ENCODE results near the gene CELF2. TPM values are rescaled to one million over a fixed set of nuclear protein-coding genes. Genes with fewer than 3 reads are reported as not detected.

The CELF2 gene
- total and polyA plus RNA-seq, 9 of the 15 experiments (the other 6 are each of a cell fraction or from before 2014, with no cell fraction given): 4.0 to 20.3 (median 11.1) TPM

- Histone ChIP-seq H3K4me1 (replicated peaks in 1 of 2; ENCODE audit: control insufficient read depth in 2 of 2, insufficient read depth in 2 of 2, low read length in 2 of 2) (no peaks in the 10 kb centered on the region), H3K36me3 (ENCODE audit: control insufficient read depth, insufficient read depth, low read length) (no peaks in the 10 kb centered on the region), H3K27me3 (ENCODE audit: control insufficient read depth in 2 of 2, insufficient read depth in 2 of 2, low read length in 2 of 2) (peaks cover 9 to 16% of the 10 kb centered on the region in 2 experiments; a peak in 4 of 5 replicates), H3K9ac (ENCODE audit: insufficient read depth in 1 of 2, low read depth in 2 of 2, low read length in 2 of 2) (no peak overlapping the region), H3K9me3 (replicated peaks; ENCODE audit: control insufficient read depth, insufficient read depth, low read depth, low read length) (no peaks in the 10 kb centered on the region), H3K9me1 (ENCODE audit: control insufficient read depth, insufficient read depth, low read length) (no peaks in the 10 kb centered on the region), H2AFZ (ENCODE audit: low read depth, low read length) (no peak overlapping the region), H3K4me2 (ENCODE audit: insufficient read depth, low read length) (no peak overlapping the region), H3K4me3 (no peak overlapping the region), H4K20me1 (replicated peaks; ENCODE audit: control insufficient read depth, insufficient read depth, low read length) (no peaks in the 10 kb centered on the region), H3K79me2 (ENCODE audit: control insufficient read depth, insufficient read depth, low read length) (no peaks in the 10 kb centered on the region), H3K27ac (ENCODE audit: extremely low read depth, low read depth, low read length) (no peak overlapping the region)
- ATAC-seq (no peak), FAIRE-seq (no peak), DNase-seq (ENCODE audit: extremely low read depth in 1 of 4, low spot score in 3 of 4) (no peak)
- ChIA-PET POLR2A (no interaction called here), CTCF (ENCODE audit: low intra/inter-chr PET ratio) (no interaction called here)
- in situ Hi-C loops (cut with MboI): no loop called here
- intact Hi-C loops (cut with micrococcal nuclease): no loop called here
- TF ChIP-seq CTCFL (IDR thresholded peaks at IDR 0.05; ENCODE audit: borderline replicate concordance, insufficient read depth, low read depth, low read length, poor library complexity, severe bottlenecking) (no peak), PYGO2 (tag; IDR thresholded peaks at IDR 0.05) (no peak), ZFP30 (CRISPR knock-in tag; IDR thresholded peaks at IDR 0.05; ENCODE audit: borderline replicate concordance) (no peak), NCOA4 (IDR thresholded peaks at IDR 0.05; ENCODE audit: partially characterized antibody) (no peak), HDAC1 (IDR thresholded peaks at IDR 0.05) (no peak), TAF7 (tag; IDR thresholded peaks at IDR 0.05) (no peak), SETDB1 (IDR thresholded peaks at IDR 0.05; ENCODE audit: low read length) (no peak), MAFG (tag; conservative IDR thresholded peaks at IDR 0.05) (no peak), RHOXF2B (CRISPR knock-in tag; conservative IDR thresholded peaks at IDR 0.05) (no peak), ATF2 (CRISPR knock-in tag; IDR thresholded peaks at IDR 0.05) (no peak), NR2C1 (IDR thresholded peaks at IDR 0.05) (no peak), NR2C1 (tag; IDR thresholded peaks at IDR 0.05) (no peak), YBX1 (IDR thresholded peaks at IDR 0.05) (no peak)
- BruUV-seq (replicated peaks): no TSS peak
- WGBS (ENCODE audit: insufficient coverage, low coverage, missing lambda C conversion rate): 54% methylated on average over 10 of the region's 10 CpGs
Measured at GRCh38 chr10:11332846-11333245, 315.2 kb downstream of the CELF2 start.

All from K562 (cell line).